Fibroblast of villous mesenchyme (primary cell): ENCODE results near the gene KRT36. TPM values are rescaled to one million over a fixed set of nuclear protein-coding genes. Genes with fewer than 3 reads are reported as not detected.

Experiments used
- DNase-seq: peaks from one replicate; pipeline ENCODE4 v3.0.0-alpha.2; 2010; ENCODE audit warnings: low read depth
- H3K4me3 ChIP-seq: 2 replicates; pipeline ENCODE4 v1.5.1; 2011; ENCODE audit warnings: low read depth, mild to moderate bottlenecking, low read length
- CTCF ChIP-seq: IDR thresholded peaks from 2 replicates; pipeline ENCODE4 v1.5.1; 2012; ENCODE audit warnings: low read depth, mild to moderate bottlenecking, low read length; ENCODE audit not compliant: insufficient read depth
- total RNA-seq: library from RNA; depleted of rRNA; stranded (reverse); fragments of >200 nt; gene quantifications from 2 replicates; pipeline ENCODE4 v1.2.3, GENCODE V29; 2012

The KRT36 gene
- total RNA-seq, 1 donor, result under 0.01 TPM

- no peak for DNase-seq
- TF ChIP-seq CTCF, result no peak
- no peak overlapping the region for H3K4me3 ChIP-seq
Measured at GRCh38 chr17:41510251-41511065, 20.7 kb upstream of the KRT36 start.

- DNase-seq, result no peak
- TF ChIP-seq CTCF, result no peak
- H3K4me3 ChIP-seq, result no peak overlapping the region
Measured at GRCh38 chr17:41507315-41507880, 17.7 kb upstream of the KRT36 start.

- DNase-seq, result no peak
- H3K4me3 ChIP-seq, result no peak overlapping the region
- TF ChIP-seq CTCF, result no peak
Measured at GRCh38 chr17:41505809-41506767, 16.4 kb upstream of the KRT36 start.

GRCh38 chr17:41505007-41505808 lies 15.5 kb upstream of the KRT36 start, which contains the start of gene KRT13:
TSS of gene KRT13 (minus strand) at chr17:41505612. CDS start at chr17:41505550, 62 bp downstream.
- H3K4me3 ChIP-seq, result no peak within 1 kb of the TSS

GRCh38 chr17:41504246-41504977 lies 14.7 kb upstream of the KRT36 start:
- peak; percentile 69 for DNase-seq
- no peak overlapping the region for H3K4me3 ChIP-seq
- no peak for TF ChIP-seq CTCF

More at GRCh38 chr17:41505007-41505808, 15.5 kb upstream of the KRT36 start, which contains the start of gene KRT13:
- no peak for TF ChIP-seq CTCF
- DNase-seq, result no peak
